K562 (cell line): ENCODE data around the gene S100P. TPM values are rescaled to one million over a fixed set of nuclear protein-coding genes. Genes with fewer than 3 reads are reported as not detected.
A peak's percentile ranks its signal among the peaks of the same experiment; 100 is the strongest.

Experiments
- E2F4 ChIP-seq: sonication (generic); formaldehyde crosslinking; IDR thresholded peaks from 2 replicates; pipeline ENCODE4 v1.8.0; 2022; ENCODE audit warnings: mild to moderate bottlenecking, low read depth, missing genetic modification reagents
- ID3 ChIP-seq, 2 experiments: fragments of 250-450 bp in 1 of 2; fragments of 450-650 bp in 1 of 2; sonication (Bioruptor Pico) in 1 of 2; IDR thresholded peaks; 2 replicates each; pipeline versions ENCODE4 v1.6.1 to v1.8.0; 2016 to 2021; ENCODE audit warnings: mild to moderate bottlenecking in 2 of 2, moderate library complexity in 2 of 2, missing compliant biosample characterization in 1 of 2, missing genetic modification characterization in 1 of 2
- ILK ChIP-seq: fragments of 450-650 bp; IDR thresholded peaks from 2 replicates; pipeline ENCODE4 v1.6.1; 2016; ENCODE audit warnings: missing genetic modification characterization, low read depth, mild to moderate bottlenecking, missing compliant biosample characterization, moderate library complexity, borderline replicate concordance
- MGA ChIP-seq: fragments of 450-650 bp; IDR thresholded peaks from 2 replicates; pipeline ENCODE4 v1.6.1; 2016; ENCODE audit warnings: mild to moderate bottlenecking, moderate library complexity
- MTA3 ChIP-seq: fragments of 450-650 bp; formaldehyde crosslinking; IDR thresholded peaks from 2 replicates; pipeline ENCODE4 v1.6.1; 2017; ENCODE audit warnings: mild to moderate bottlenecking, borderline replicate concordance
- NR2C1 ChIP-seq, 2 experiments: fragments of 450-650 bp; IDR thresholded peaks; 2 replicates each; pipeline ENCODE4 v1.6.1; 2017; ENCODE audit warnings: mild to moderate bottlenecking in 2 of 2, antibody characterized with exemption in 1 of 2, inconsistent platforms in 1 of 2, missing compliant biosample characterization in 1 of 2, missing genetic modification characterization in 1 of 2
- POLR2A ChIP-seq: fragments of 450-650 bp; conservative IDR thresholded peaks from 2 replicates; pipeline ENCODE4 v1.6.1; 2016
- SMARCA4 ChIP-seq: fragments of 450-650 bp; IDR thresholded peaks from 2 replicates; pipeline ENCODE4 v1.6.1; 2016
- SRSF1 ChIP-seq: fragments of 200-400 bp; formaldehyde crosslinking; IDR thresholded peaks from 2 replicates; pipeline ENCODE4 v1.6.1; 2017; ENCODE audit warnings: mild to moderate bottlenecking, low read depth, low read length, moderate library complexity
- polyA plus RNA-seq, 8 experiments: library from polyadenylated mRNA; depleted of rRNA in 4 of 8; stranded (reverse) in 5 of 8; unstranded in 3 of 8; fragments of >200 nt; fragmentation: Nextera tagmentation in 2 of 8; fragmentation: Illumina TruSeq in 1 of 8; extraction: Ambion mirVana in 2 of 8; extraction: Trizol in 1 of 8; gene quantifications; 2 replicates each; pipeline versions ENCODE4 v1.2.1 to v1.2.3, GENCODE V29; 2011 to 2014; ENCODE audit warnings: inconsistent platforms in 1 of 8, missing spikeins in 1 of 8
- total RNA-seq, 7 experiments: library from RNA; depleted of rRNA in 6 of 7; stranded (reverse); fragments of >200 nt in 6 of 7; fragmentation: Illumina TruSeq in 2 of 7; extraction: Trizol in 2 of 7; gene quantifications; 2 replicates each; pipeline versions ENCODE4 v1.2.1 to v1.2.3, GENCODE V29; 2011 to 2021; ENCODE audit warnings: low replicate concordance in 1 of 7
- TF ChIP-seq, protein P1 (sequence below): sonication (generic); formaldehyde crosslinking; IDR thresholded peaks from 2 replicates; pipeline ENCODE4 v1.8.0; 2022; ENCODE audit warnings: mild to moderate bottlenecking, missing genetic modification reagents, borderline replicate concordance

The S100P gene
- total and polyA plus RNA-seq, 9 of the 15 experiments (the other 6 are each of a cell fraction or from before 2014, with no cell fraction given): 4.1 to 23.8 (median 7.5) TPM

DNA sequence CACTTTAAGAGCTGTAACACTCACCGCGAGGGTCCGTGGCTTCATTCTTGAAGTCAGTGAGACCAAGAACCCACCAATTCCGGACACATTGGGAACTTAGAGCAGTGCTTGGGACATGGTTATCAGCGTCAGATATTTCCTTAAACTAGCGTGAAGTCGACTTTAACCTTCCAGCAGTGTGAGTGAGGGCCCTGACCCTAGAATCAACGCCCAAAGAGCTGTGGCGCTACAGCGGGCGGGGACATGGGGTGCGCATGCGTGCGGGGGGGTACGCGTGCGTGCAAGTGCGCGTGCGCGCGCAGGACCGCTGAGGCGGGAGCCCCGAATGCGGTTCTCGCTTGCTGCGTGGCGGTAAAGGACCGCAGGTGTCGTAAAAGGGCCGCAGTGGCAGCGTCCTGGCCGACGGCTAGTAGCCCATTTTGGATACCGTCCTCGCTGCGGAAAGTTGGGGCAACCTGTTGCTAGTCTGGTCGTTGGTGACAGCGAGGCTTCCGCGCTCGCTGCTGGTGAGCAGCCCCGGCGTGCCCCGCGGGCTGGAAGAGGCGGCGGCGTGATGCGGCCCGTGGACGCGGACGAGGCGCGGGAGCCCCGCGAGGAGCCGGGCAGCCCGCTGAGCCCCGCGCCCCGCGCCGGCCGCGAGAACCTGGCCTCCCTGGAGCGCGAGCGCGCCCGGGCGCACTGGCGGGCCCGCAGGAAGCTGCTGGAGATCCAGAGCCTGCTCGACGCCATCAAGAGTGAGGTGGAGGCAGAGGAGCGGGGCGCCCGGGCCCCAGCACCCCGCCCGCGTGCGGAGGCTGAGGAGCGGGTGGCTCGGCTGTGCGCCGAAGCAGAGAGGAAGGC is 19.8 kb upstream of the S100P start (continued):
- TF ChIP-seq SRSF1 (no peak), MGA (peak; percentile 91), POLR2A (peak; percentile 99), SMARCA4 (no peak; the same call in 1 of the 2 replicates), MTA3 (0 out of 2 replicates have a peak, but pooled peaks have one; percentile 87), ILK (tag) (no peak), E2F4 (CRISPR knock-in tag) (peak; percentile 89; the same call in 1 of the 2 replicates), NR2C1 (IDR thresholded peaks at IDR 0.05) (peak; percentile 53; the same call in 1 of the 2 replicates), NR2C1 (tag; IDR thresholded peaks at IDR 0.05) (no peak), ID3 (CRISPR knock-in tag; IDR thresholded peaks at IDR 0.05) (no peak), ID3 (tag; IDR thresholded peaks at IDR 0.05) (no peak)
- TF ChIP-seq, protein P1, sequence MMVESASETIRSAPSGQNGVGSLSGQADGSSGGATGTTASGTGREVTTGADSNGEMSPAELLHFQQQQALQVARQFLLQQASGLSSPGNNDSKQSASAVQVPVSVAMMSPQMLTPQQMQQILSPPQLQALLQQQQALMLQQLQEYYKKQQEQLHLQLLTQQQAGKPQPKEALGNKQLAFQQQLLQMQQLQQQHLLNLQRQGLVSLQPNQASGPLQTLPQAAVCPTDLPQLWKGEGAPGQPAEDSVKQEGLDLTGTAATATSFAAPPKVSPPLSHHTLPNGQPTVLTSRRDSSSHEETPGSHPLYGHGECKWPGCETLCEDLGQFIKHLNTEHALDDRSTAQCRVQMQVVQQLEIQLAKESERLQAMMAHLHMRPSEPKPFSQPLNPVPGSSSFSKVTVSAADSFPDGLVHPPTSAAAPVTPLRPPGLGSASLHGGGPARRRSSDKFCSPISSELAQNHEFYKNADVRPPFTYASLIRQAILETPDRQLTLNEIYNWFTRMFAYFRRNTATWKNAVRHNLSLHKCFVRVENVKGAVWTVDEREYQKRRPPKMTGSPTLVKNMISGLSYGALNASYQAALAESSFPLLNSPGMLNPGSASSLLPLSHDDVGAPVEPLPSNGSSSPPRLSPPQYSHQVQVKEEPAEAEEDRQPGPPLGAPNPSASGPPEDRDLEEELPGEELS (CRISPR knock-in tag): no peak
